Stomach (tissue), 9 donors: ENCODE results near the gene IQSEC3. TPM values are rescaled to one million over a fixed set of nuclear protein-coding genes. Genes with fewer than 3 reads are reported as not detected.

Source experiments
- DNase-seq, 2 donors: peaks; one replicate each; pipeline versions ENCODE4 v3.0.0 to v3.0.0-alpha.2; 2013 to 2019
- H3K27ac ChIP-seq, 5 donors: fragments of 200-600 bp in 4 of 5; sonication (generic) in 4 of 5; one replicate each; pipeline ENCODE4 v1.5.1; 2013 to 2019; ENCODE audit warnings: mild to moderate bottlenecking in 1 of 5, moderate library complexity in 1 of 5
- H3K27me3 ChIP-seq, 3 donors: fragments of 200-600 bp; sonication (generic); one replicate each; pipeline ENCODE4 v1.5.1; 2017 to 2019; ENCODE audit warnings: mixed run types in 1 of 3
- H3K36me3 ChIP-seq, 4 donors: fragments of 200-600 bp; sonication (generic); 1 replicate in 3 of 4; 2 replicates in 1 of 4; pipeline ENCODE4 v1.5.1; 2016 to 2019
- H3K4me1 ChIP-seq, 4 donors: fragments of 200-600 bp; sonication (generic); one replicate each; pipeline ENCODE4 v1.5.1; 2016 to 2019
- H3K4me3 ChIP-seq, 4 donors: fragments of 200-600 bp; sonication (generic) in 3 of 4; one replicate each; pipeline ENCODE4 v1.5.1; 2016 to 2019; ENCODE audit warnings: mild to moderate bottlenecking in 1 of 4
- H3K9me3 ChIP-seq, 4 donors: fragments of 200-600 bp; sonication (generic); one replicate each; pipeline ENCODE4 v1.5.1; 2016 to 2019
- CTCF ChIP-seq, 7 experiments: fragments of 450-650 bp in 4 of 7; fragments of 200-600 bp in 3 of 7; sonication (generic) in 3 of 7; IDR thresholded peaks; one replicate each; pipeline ENCODE4 v1.5.1; 2016 to 2019; ENCODE audit warnings: antibody characterized with exemption in 7 of 7, control low read depth in 2 of 7, mild to moderate bottlenecking in 1 of 7
- EP300 ChIP-seq: sonication (generic); formaldehyde crosslinking; IDR thresholded peaks from one replicate; pipeline ENCODE4 v1.6.1; 2017; ENCODE audit warnings: antibody characterized with exemption
- POLR2A ChIP-seq, 4 donors: fragments of 450-650 bp; IDR thresholded peaks; one replicate each; pipeline ENCODE4 v1.6.1; 2016; ENCODE audit warnings: antibody characterized with exemption in 4 of 4, control low read depth in 2 of 4, mild to moderate bottlenecking in 1 of 4, moderate library complexity in 1 of 4
- POLR2AphosphoS5 ChIP-seq, 3 donors: sonication (generic); formaldehyde crosslinking; IDR thresholded peaks; one replicate each; pipeline ENCODE4 v1.6.1; 2016; ENCODE audit warnings: antibody characterized with exemption in 3 of 3
- WGBS, 5 donors: extraction: QIAGEN DNeasy Blood & Tissue Kit in 3 of 5; methylation state at CpG; one replicate each; pipeline versions ENCODE4 v1.1.5 to v1.1.7; 2013 to 2018; 5-methylcytosine and 5-hydroxymethylcytosine counted together
- intact Hi-C: fragments of 100-400 bp; cut with DNase I; formaldehyde crosslinking; loops from one replicate; pipeline ENCODE4 v1.15.1; 2023; ENCODE audit warnings: low total_unique reads
- polyA plus RNA-seq, 3 donors: library from polyadenylated mRNA; stranded (reverse); fragments of 200-250 nt; gene quantifications; one replicate each; pipeline ENCODE4 v1.2.3, GENCODE V29; 2013
- total RNA-seq, 5 donors: library from RNA; depleted of rRNA; stranded (reverse); fragments of >200 nt; gene quantifications; one replicate each; pipeline versions ENCODE4 v1.1.0 to v1.2.3, GENCODE V29; 2014 to 2016
- donor health status: healthy with polysubstance abuse.
- donor health status: Bipolar disorder and iron deficiency.
- donor health status: healthy.

The IQSEC3 gene
- total and polyA plus RNA-seq, 8 donors = 0.08 to 1.7 (median 0.87) TPM; not detected in 2

DNA sequence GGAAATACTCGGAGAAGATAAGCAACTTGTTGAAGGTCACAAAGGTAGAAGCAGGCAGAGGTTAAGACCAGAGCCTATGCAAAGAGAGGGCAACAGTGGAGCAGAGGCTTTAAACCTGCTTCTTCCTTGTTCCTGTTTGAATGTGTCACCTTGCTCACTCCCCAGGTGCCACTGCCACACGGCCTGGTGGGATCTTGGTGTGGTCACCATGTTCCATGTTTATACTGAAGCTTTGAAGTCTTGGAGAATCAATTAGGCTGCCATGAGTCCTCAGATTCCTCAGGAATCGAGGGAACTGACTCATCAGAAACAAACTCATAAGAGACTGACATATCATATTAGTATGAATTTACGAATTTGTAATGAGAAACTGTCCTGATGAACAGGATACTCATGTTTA is 46.8 kb downstream of the IQSEC3 start:
- intact Hi-C loops = no loop called here
- no peaks in the 10 kb centered on the region for H3K9me3 ChIP-seq
- H3K4me1 ChIP-seq = peaks cover 0 to 5% (median 2%) of the 10 kb centered on the region in 4 donors
- no peak overlapping the region for H3K4me3 ChIP-seq
- TF ChIP-seq POLR2AphosphoS5 (IDR thresholded peaks at IDR 0.05) = no peak
- peaks cover 0 to 63% (median 0%) of the 10 kb centered on the region in 3 donors for H3K27me3 ChIP-seq
- 58 to 73% (median 68%) methylated on average over 4 of the region's 4 CpGs for WGBS, 5 donors
- H3K36me3 ChIP-seq = no peaks in the 10 kb centered on the region
- no peak overlapping the region for H3K27ac ChIP-seq
- DNase-seq = no peak

- intact Hi-C loops = no loop called here
- Histone ChIP-seq H3K9me3 (no peaks in the 10 kb centered on the region), H3K36me3 (no peaks in the 10 kb centered on the region), H3K27me3 (peaks cover 0 to 66% (median 0%) of the 10 kb centered on the region in 3 donors), H3K4me1 (no peaks in the 10 kb centered on the region), H3K4me3 (no peak overlapping the region), H3K27ac (no peak overlapping the region)
- whole genome bisulfite sequencing, 5 donors = 57 to 65% (median 62%) methylated on average over 4 of the region's 4 CpGs
- TF ChIP-seq CTCF (IDR thresholded peaks at IDR 0.05) (no peak), POLR2A (IDR thresholded peaks at IDR 0.05) (no peak)
- no peak for DNase-seq
These were observed 48.2 kb downstream of the IQSEC3 start for GRCh38 chr12:114626-115211.

DNA sequence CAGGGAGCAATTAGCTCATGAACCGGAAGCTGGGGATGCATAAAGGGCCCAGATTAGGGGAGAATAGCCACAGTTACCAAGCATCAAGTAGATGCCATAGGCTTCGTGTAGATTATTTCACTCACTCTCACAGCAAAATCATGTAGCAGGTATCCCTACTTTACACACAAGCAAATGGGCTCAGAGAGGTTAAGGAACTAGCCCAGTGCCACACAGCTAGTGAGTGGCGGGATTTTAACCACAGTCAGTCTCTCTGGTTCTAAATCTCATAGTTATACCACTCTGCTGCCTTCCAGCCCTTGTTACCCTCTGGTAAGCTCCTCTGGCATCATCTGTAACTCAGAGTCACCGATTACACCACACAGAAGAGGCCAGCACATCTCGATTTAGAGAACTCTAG is 49.0 kb downstream of the IQSEC3 start:
- no peaks in the 10 kb centered on the region for H3K9me3 ChIP-seq
- intact Hi-C loops = no loop called here
- TF ChIP-seq POLR2A (IDR thresholded peaks at IDR 0.05) = no peak
- no peak for TF ChIP-seq EP300
- no peak for TF ChIP-seq CTCF (IDR thresholded peaks at IDR 0.05)
- no peak for TF ChIP-seq POLR2AphosphoS5 (IDR thresholded peaks at IDR 0.05)
- no peaks in the 10 kb centered on the region for H3K4me1 ChIP-seq
- H3K4me3 ChIP-seq = no peak overlapping the region
- 68 to 74% (median 73%) methylated on average over 5 of the region's 5 CpGs for WGBS, 5 donors
- H3K36me3 ChIP-seq = no peaks in the 10 kb centered on the region
- peaks cover 0 to 67% (median 0%) of the 10 kb centered on the region in 3 donors for H3K27me3 ChIP-seq
- DNase-seq = no peak
- no peak overlapping the region for H3K27ac ChIP-seq

DNA sequence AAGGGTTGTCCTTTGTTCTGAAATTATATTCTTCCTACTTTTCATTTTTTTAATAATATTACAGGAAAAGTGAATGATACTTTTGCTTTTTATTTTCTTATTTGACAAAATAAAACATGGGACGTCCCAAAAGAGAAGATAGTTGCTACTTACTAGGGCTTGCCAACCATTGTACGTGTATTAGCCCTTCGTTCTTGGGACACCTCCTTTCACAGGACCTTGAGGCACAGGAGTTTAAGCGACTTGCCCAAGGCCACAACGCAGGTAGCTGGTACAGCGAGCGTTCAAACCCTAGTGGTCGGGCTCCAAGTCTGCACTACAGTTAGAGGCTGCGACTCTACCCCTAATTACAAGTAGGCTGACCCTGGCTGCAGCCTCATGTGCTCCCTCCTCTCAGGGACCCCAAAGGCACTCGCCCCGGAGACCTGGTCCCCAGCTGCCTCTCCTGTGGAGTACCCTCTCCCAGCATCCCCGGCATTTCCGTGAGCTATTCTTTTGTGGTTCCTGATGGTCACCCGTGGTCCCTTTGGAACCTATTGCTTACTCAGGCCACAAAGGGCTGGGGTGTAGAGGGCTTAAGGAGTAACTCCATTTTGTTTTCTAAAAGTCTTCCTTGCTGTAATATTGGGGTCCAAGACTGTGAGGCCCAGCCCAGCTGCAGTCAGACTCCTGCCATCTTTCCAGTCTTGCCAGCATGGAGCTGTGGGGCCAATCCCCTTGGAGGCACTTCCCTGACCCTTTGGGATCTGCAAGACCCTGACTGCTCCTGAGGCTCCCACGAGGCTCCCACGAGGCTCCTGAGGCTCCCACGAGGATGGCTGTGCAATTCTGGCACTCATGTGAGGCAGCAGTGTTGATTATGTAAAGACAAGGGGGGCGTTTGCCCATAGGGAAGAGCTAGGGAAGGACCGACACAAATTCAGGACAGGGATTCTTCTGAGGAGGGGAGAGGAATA is 49.7 kb downstream of the IQSEC3 start:
- intact Hi-C loops = no loop called here
- 75 to 83% (median 77%) methylated on average over 17 to 19 of the region's 19 CpGs for WGBS, 5 donors
- peaks cover 0 to 62% (median 0%) of the 10 kb centered on the region in 3 donors for H3K27me3 ChIP-seq

More for the DNA sequence above, 49.7 kb downstream of the IQSEC3 start:
- no peaks in the 10 kb centered on the region for H3K36me3 ChIP-seq
- H3K4me1 ChIP-seq = no peaks in the 10 kb centered on the region
- no peak overlapping the region for H3K4me3 ChIP-seq
- TF ChIP-seq CTCF (IDR thresholded peaks at IDR 0.05) (no peak), POLR2AphosphoS5 (IDR thresholded peaks at IDR 0.05) (no peak), POLR2A (IDR thresholded peaks at IDR 0.05) (no peak)
- no peak overlapping the region for H3K27ac ChIP-seq
- no peak for DNase-seq
- no peaks in the 10 kb centered on the region for H3K9me3 ChIP-seq
